Measurements from ENCODE around the gene LTBP1. TPM values are rescaled to one million over a fixed set of nuclear protein-coding genes. Genes with fewer than 3 reads are reported as not detected.

The LTBP1 gene
- total RNA-seq, 2 experiments from 2014 or later = 0.14 to 0.31 TPM

GRCh38 chr2:33258387-33258786 is 311.6 kb downstream of the LTBP1 start:
- no peak overlapping the region for H3K4me3 Mint-ChIP-seq
- no peaks in the 10 kb centered on the region for H3K4me1 Mint-ChIP-seq
- peaks cover 3% of the 10 kb centered on the region for H3K27me3 Mint-ChIP-seq
- H3K36me3 Mint-ChIP-seq = no peaks in the 10 kb centered on the region
- H3K9me3 Mint-ChIP-seq = no peaks in the 10 kb centered on the region
- H3K27ac Mint-ChIP-seq = no peak overlapping the region
- no peak for DNase-seq

GRCh38 chr2:33262097-33262496 is 315.3 kb downstream of the LTBP1 start:
- no peaks in the 10 kb centered on the region for H3K36me3 Mint-ChIP-seq
- no peaks in the 10 kb centered on the region for H3K4me1 Mint-ChIP-seq
- H3K27me3 Mint-ChIP-seq = peaks cover 3% of the 10 kb centered on the region
- no peak for DNase-seq
- peaks cover 3% of the 10 kb centered on the region for H3K9me3 Mint-ChIP-seq
- H3K27ac Mint-ChIP-seq = no peak overlapping the region
- H3K4me3 Mint-ChIP-seq = no peak overlapping the region

DNA sequence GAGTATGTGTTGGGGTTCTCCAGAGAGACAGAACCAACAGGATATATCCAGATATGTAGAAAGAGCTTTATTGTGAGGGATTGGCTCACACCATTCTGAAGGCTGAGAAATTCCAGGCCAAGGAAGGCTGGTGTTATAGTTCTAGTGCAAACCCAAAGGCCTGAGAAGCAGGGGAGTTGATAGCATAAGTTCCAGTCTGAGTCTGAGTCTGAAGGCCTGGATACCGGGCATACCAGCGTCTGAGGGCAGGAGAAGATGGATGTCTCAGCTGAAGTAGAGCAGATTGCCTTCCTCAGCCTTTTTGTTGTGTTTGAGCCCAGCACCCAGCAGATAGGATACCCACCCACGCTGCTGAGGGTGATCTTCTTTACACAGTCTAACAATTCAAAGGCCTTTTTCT is 318.0 kb downstream of the LTBP1 start:
- Mint-ChIP-seq H3K9me3 (peaks cover 3% of the 10 kb centered on the region), H3K36me3 (no peaks in the 10 kb centered on the region), H3K4me3 (no peak overlapping the region), H3K4me1 (no peaks in the 10 kb centered on the region), H3K27ac (no peak overlapping the region), H3K27me3 (peaks cover 14% of the 10 kb centered on the region)
- no peak for DNase-seq

DNA sequence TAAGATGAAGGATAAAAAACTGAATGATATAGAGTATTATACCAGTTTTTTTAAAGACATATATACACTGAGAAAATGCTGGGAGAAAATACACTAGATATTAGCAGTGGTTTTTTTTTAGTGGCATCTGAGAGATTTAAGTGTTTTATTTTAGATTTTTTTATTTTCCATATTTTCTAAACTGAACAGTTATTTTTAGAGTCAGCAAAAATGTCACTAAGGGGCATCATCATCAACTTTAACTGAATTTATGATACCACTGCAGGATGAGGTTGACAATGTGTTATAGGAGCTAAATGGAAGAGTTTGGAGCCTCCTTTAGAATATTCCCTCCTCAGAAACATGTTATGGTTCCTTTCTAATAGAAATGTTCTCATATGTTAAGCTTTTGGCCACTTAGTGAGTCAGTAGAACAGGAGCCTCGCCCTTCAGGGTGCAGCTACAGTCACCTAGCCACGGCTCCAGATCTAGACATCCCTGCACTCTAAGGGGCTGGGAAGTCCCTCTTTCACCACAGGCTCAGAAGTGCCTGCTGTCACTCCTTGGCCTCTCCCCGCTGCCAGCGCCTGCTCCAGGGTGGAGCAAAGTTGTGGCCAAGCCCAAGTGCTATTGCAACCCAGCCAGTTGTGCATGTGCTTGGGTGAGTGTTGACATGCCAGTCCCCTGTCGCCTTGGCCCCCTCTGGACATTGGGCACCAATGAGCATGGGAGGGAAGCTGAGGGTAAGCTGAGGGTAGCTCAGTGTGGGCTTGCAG is 319.0 kb downstream of the LTBP1 start:
- Mint-ChIP-seq H3K9me3 (peaks cover 3% of the 10 kb centered on the region), H3K27ac (no peak overlapping the region), H3K4me1 (no peaks in the 10 kb centered on the region), H3K4me3 (no peak overlapping the region), H3K36me3 (no peaks in the 10 kb centered on the region), H3K27me3 (peaks cover 22% of the 10 kb centered on the region)
- no peak for DNase-seq

- no peaks in the 10 kb centered on the region for H3K4me1 Mint-ChIP-seq
- peaks cover 28% of the 10 kb centered on the region for H3K27me3 Mint-ChIP-seq
- no peak overlapping the region for H3K27ac Mint-ChIP-seq
- H3K4me3 Mint-ChIP-seq = no peak overlapping the region
- no peaks in the 10 kb centered on the region for H3K36me3 Mint-ChIP-seq
- H3K9me3 Mint-ChIP-seq = peaks cover 3% of the 10 kb centered on the region
- no peak for DNase-seq
Observed at GRCh38 chr2:33266467-33266866, 319.7 kb downstream of the LTBP1 start.

- no peak for DNase-seq
- Mint-ChIP-seq H3K9me3 (peaks cover 3% of the 10 kb centered on the region), H3K36me3 (no peaks in the 10 kb centered on the region), H3K27ac (no peak overlapping the region), H3K27me3 (peaks cover 28% of the 10 kb centered on the region), H3K4me1 (peaks cover 3% of the 10 kb centered on the region), H3K4me3 (no peak overlapping the region)
Observed at GRCh38 chr2:33267043-33267442, 320.3 kb downstream of the LTBP1 start.

DNA sequence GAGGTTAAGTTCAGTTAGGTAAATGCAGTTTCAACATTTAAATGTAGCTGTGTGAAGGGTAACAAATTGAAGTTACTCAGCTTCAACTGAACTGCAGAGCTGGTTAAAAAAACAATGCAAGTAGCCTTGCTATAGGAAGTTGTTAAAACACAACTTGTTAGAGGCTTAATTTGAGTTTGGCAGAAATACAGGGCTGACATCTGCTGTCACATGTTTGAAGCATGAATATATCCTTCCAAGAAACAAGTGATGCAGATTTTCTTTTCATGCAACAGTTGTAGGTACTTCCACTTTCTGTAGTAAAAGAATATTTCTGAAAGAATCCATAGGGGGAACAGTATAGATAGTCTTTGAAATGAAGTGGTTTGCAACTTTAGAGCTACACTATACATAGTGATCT is 321.0 kb downstream of the LTBP1 start:
- H3K36me3 Mint-ChIP-seq = no peaks in the 10 kb centered on the region
- H3K4me1 Mint-ChIP-seq = peaks cover 5% of the 10 kb centered on the region
- DNase-seq = no peak
- H3K27me3 Mint-ChIP-seq = peaks cover 28% of the 10 kb centered on the region
- no peak overlapping the region for H3K27ac Mint-ChIP-seq
- no peak overlapping the region for H3K4me3 Mint-ChIP-seq
- H3K9me3 Mint-ChIP-seq = peaks cover 3% of the 10 kb centered on the region

DNA sequence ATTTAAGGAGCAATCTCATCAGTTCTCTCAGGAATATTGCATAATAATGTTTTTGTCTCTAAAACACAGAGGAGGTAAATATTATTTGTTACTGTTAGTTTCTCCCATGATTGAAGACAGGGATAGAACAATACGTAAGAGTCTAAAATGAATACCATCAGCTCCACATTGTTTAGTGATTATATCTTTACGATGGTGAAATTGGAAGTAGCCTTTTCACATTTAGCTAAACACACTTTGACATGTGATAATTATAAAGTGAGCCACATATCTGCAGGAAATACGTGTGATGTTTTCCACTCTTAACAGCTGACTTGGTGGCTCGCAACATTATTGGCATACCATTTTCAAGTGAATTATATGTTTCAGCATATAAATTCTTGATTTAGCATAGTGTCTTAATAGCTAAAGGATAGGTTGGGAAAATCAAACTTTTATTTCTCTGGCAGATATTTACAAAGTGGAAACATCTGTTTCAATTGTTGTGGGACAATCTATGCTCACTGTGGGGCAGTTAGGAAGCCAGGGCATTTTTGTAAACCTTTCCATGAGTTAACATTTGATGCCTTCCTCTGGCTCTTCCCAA is 321.6 kb downstream of the LTBP1 start:
- Mint-ChIP-seq H3K36me3 (no peaks in the 10 kb centered on the region), H3K27me3 (peaks cover 32% of the 10 kb centered on the region), H3K9me3 (peaks cover 3% of the 10 kb centered on the region), H3K27ac (no peak overlapping the region), H3K4me3 (no peak overlapping the region), H3K4me1 (peaks cover 5% of the 10 kb centered on the region)
- DNase-seq = no peak

DNA sequence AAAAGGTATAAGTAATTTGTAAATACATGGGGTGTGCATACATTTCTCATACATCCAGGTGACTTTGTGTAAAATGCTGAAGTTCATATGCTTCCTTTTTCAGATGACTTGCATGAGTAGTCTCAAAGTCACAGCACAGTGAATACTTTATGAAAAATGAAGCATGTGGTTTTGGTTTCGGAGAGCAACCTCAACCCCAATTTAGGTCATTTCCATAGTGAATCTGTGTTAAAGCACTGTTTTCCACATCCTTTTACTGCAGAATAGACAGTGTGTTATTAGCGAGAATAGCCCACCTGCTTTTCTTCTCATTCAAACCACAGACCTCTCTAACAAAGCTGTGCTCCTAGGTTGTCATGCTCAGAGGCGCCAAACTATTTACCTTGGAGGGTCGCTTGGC is 325.2 kb downstream of the LTBP1 start:
- Mint-ChIP-seq H3K27ac (no peak overlapping the region), H3K9me3 (no peaks in the 10 kb centered on the region), H3K4me1 (peaks cover 5% of the 10 kb centered on the region), H3K36me3 (no peaks in the 10 kb centered on the region), H3K4me3 (no peak overlapping the region), H3K27me3 (peaks cover 32% of the 10 kb centered on the region)
- peak; percentile 14 for DNase-seq

GRCh38 chr2:33273479-33273878 is 326.7 kb downstream of the LTBP1 start:
- no peak overlapping the region for H3K4me3 Mint-ChIP-seq
- no peak for DNase-seq
- H3K36me3 Mint-ChIP-seq = no peaks in the 10 kb centered on the region
- H3K4me1 Mint-ChIP-seq = peaks cover 5% of the 10 kb centered on the region
- H3K27ac Mint-ChIP-seq = no peak overlapping the region
- no peaks in the 10 kb centered on the region for H3K9me3 Mint-ChIP-seq
- peaks cover 25% of the 10 kb centered on the region for H3K27me3 Mint-ChIP-seq

DNA sequence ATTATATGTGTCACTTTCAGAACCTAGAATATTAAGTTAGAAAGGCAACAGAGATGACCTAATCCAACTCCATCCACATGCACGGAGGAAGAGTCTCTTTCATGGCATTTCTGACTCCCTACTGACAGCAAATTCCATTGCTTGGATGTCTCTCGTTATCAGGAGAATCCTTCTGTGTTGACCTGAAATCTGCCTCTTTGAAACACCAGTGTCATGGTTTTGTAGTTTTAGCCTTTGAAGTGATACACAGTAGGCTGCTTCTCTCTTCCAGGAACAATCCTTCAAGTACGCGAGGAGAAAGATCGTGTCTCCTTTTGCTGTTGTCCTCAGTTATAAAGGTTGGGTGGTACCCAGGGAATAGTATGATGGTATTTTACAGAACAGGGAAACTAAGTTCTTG is 327.8 kb downstream of the LTBP1 start:
- Mint-ChIP-seq H3K4me3 (no peak overlapping the region), H3K4me1 (peaks cover 5% of the 10 kb centered on the region), H3K27ac (no peak overlapping the region), H3K27me3 (peaks cover 18% of the 10 kb centered on the region), H3K9me3 (no peaks in the 10 kb centered on the region), H3K36me3 (no peaks in the 10 kb centered on the region)
- DNase-seq = no peak

DNA sequence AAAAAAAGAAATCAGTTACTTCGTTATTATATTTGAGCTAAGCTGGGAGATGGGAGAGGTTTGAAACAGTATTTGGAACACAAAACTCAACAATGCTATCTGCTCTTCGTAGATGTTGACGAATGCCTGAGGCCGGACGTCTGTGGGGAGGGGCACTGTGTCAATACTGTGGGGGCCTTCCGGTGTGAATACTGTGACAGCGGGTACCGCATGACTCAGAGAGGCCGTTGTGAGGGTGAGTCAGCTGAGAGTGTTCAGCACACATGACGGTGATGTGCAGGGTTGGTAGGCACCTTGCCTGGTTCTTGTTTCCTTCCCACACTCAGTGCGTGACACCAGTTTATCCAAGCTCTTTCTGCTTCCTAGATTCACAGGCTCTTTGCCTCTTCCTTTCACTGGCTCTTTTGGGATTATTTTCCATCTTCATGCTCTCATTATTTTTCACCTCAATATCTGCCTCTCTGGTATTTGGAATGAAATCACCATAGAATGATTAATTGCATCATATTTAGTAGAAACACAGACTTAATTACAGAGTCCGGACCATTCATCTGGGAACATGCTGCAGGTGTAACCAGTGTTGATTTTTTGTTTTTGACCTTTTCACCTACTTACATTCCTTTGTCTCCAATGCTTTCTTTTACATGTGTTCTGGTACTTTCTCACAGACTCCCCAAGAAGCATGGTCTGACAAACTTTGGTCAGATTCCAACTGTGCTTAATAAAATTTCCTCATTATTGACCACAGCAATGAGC is 329.1 kb downstream of the LTBP1 start:
- no peak for DNase-seq
- H3K27me3 Mint-ChIP-seq = peaks cover 15% of the 10 kb centered on the region
- no peaks in the 10 kb centered on the region for H3K9me3 Mint-ChIP-seq
- peaks cover 5% of the 10 kb centered on the region for H3K4me1 Mint-ChIP-seq
- H3K36me3 Mint-ChIP-seq = no peaks in the 10 kb centered on the region
- H3K4me3 Mint-ChIP-seq = no peak overlapping the region
- H3K27ac Mint-ChIP-seq = no peak overlapping the region

- no peaks in the 10 kb centered on the region for H3K36me3 Mint-ChIP-seq
- peaks cover 2% of the 10 kb centered on the region for H3K4me1 Mint-ChIP-seq
- DNase-seq = no peak
- no peaks in the 10 kb centered on the region for H3K9me3 Mint-ChIP-seq
- H3K27me3 Mint-ChIP-seq = peaks cover 16% of the 10 kb centered on the region
- H3K27ac Mint-ChIP-seq = no peak overlapping the region
- no peak overlapping the region for H3K4me3 Mint-ChIP-seq
Observed at GRCh38 chr2:33277002-33277426, 330.3 kb downstream of the LTBP1 start.

DNA sequence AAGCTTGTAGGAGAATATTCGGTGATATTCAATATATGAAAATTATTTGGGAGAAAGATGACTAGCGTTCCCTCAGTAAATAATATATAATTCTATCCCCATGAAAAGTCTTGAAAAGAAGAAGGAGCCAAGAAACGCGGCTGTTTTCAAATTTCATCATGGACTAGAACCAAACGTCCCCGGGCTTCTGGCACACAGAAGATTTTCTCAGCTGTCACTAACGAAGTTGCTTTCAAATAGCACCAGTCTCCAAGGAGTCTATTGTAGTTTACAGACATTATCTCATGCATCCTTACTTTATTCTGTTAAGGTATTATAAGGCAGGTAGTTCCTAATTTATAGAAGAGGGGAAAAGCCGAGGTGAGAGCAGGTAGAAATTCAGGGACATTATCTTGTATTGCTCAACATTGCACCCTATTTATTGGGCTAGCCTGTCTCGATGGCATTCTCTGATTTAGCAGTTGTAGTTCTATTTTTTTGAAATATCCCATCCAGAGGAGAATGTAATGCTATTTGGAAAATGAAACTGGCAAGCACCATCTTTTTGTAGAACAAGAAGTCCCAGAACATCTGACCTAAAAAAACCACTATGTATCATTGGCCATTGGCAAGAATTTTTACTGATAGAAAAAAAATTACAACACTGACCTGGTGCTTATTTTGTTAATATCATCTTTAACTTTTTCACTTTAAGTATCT is 331.6 kb downstream of the LTBP1 start:
- H3K4me3 Mint-ChIP-seq = no peak overlapping the region
- H3K27me3 Mint-ChIP-seq = peaks cover 11% of the 10 kb centered on the region
- DNase-seq = no peak
- H3K4me1 Mint-ChIP-seq = no peaks in the 10 kb centered on the region
- no peaks in the 10 kb centered on the region for H3K9me3 Mint-ChIP-seq
- H3K27ac Mint-ChIP-seq = no peak overlapping the region
- H3K36me3 Mint-ChIP-seq = no peaks in the 10 kb centered on the region

DNA sequence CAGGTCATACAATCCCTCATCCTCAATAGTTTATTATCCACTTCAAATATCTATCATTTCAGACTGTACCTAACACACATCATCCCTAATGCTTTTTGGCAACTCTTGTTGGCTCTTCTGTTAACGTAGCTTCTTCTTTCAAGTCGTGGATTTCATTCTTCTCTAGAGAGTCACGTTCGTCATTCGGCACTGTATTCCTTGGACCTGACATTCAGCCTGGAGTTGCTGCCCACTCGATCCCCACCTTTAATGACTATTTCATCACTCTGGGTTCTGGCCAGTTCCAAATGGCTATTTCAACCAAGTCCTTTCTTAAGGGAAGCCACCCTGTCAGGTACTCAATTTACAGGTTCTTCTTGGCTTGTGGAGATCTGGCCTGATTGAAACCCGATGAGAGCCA is 337.5 kb downstream of the LTBP1 start:
- Mint-ChIP-seq H3K27me3 (peaks cover 31% of the 10 kb centered on the region), H3K36me3 (no peaks in the 10 kb centered on the region), H3K9me3 (no peaks in the 10 kb centered on the region), H3K27ac (no peak overlapping the region), H3K4me3 (no peak overlapping the region), H3K4me1 (no peaks in the 10 kb centered on the region)
- DNase-seq = no peak
